ENCODE data around the gene SAE1.
A peak's percentile ranks its signal among the peaks of the same experiment; 100 is the strongest.
"Not testable (repeated sequence)": the region's sequence is repeated elsewhere in the genome, so short reads cannot be mapped to it uniquely, and the experiment has no call there.

The SAE1 gene

GRCh38 chr19:47240996-47241918 lies 110.6 kb downstream of the SAE1 start:
- peak; percentile 58 for DNase-seq (ENCODE audit: low spot score)

- no peak for DNase-seq (ENCODE audit: low spot score)
Observed at GRCh38 chr19:47241919-47242577, 111.4 kb downstream of the SAE1 start.

GRCh38 chr19:47243364-47243775 lies 112.7 kb downstream of the SAE1 start:
- no peak for DNase-seq (ENCODE audit: low spot score)

DNA sequence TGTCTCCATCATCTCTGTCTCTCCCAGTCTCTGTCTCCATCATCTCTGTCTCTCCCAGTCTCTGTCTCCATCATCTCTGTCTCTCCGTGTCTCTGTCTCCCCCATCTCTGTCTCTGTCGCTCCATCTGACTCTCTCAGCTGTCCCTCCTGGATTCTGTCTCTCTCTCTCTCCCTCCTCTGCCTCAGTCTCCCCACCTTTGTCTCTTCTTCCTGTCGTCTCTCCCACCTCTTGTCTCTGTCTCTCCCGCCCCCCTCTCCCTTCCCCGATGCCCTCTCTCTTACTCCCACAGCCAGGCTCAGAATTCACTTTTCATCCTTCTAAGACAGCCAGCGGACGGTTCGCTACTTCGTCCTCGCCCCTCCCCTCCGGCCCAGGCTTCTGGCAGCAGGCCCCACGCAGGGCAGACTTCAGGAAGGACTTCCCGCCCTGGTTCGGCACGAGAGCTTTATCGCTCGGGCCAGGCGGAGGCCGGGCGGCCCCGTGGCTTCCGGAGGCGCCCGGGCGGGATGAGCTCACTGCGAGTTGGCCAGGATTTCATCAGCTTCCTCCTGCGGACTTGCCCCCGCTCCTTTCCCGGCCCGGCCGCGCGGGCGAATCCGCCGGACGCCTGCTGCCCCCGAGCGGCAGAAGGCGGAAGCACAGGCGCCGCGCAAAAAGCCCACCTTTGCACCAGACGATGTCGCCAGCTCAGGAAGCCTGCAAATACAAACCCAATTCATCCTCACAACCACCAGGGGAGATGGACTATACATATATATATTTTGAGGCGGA lies 113.3 kb downstream of the SAE1 start:
- peak; percentile 92 for DNase-seq (ENCODE audit: low spot score)

GRCh38 chr19:47247308-47247990 lies 116.8 kb downstream of the SAE1 start:
- peak; percentile 76 for DNase-seq (ENCODE audit: low spot score)

DNA sequence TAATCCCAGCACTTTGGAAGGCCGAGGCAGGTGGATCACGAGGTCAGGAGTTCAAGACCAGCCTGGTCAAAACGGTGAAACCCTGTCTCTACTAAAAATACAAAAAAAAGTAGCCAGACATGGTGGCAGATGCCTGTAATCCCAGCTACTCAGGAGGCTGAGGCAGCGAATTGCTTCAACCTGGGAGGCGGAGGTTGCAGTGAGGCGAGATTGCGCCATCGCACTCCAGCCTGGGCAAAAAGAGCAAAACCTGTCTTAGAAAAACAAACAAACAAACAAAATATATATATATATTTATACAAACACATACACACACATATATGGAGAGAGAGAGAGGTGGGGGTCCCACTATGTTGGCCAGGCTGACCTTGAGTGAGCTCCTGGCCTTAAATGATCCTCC lies 122.4 kb downstream of the SAE1 start:
- not testable (repeated sequence) for DNase-seq (ENCODE audit: low spot score)

GRCh38 chr19:47253467-47253881 lies 122.8 kb downstream of the SAE1 start:
- DNase-seq (ENCODE audit: low spot score) = no peak

GRCh38 chr19:47253970-47254369 lies 123.3 kb downstream of the SAE1 start:
- no peak for DNase-seq (ENCODE audit: low spot score)

DNA sequence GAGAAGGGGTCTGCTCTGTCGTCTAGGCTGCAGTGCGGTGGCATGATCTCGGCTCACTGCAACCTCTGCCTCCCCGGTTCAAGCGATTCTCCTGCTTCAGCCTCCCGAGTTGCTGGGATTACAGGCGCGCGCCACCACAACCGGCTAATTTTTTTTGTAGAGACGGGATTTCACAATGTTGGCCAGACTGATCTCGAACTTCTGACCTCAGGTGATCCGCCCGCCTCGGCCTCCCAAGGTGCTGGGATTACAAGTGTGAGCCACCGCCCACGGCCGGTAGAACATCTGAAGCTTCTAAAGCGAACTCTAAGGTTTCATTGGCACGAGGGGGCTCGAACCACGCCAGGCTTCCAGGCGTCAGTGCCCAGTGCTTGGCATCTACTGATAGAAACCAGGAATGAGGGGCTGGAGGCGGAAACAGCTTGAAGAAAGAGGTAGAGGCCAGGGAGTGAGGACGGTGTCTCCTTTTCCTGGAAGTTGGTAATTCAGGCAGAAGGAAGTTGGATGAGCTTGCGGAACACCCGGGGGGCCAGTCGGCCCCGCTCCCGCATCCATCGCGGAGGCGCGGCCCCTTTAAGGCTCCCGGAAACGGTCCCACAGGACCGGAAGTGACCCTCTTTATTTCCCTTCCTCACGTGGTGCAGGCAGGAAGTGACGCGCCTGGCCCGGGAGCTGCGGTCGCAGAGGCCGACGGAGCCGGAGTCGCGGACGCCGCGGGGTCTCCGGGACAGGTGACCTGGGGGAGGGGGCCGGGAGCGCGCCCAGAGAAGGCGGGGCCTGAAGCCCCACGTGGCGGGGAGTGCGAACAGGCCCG lies 125.5 kb downstream of the SAE1 start, which contains the start of gene CCDC9:
Gene CCDC9, plus strand, starts transcription at position 647 of the 814 bp plus-strand sequence. CDS start 1,876 bp downstream, outside the sequence.
- DNase-seq (ENCODE audit: low spot score) = no peak

DNA sequence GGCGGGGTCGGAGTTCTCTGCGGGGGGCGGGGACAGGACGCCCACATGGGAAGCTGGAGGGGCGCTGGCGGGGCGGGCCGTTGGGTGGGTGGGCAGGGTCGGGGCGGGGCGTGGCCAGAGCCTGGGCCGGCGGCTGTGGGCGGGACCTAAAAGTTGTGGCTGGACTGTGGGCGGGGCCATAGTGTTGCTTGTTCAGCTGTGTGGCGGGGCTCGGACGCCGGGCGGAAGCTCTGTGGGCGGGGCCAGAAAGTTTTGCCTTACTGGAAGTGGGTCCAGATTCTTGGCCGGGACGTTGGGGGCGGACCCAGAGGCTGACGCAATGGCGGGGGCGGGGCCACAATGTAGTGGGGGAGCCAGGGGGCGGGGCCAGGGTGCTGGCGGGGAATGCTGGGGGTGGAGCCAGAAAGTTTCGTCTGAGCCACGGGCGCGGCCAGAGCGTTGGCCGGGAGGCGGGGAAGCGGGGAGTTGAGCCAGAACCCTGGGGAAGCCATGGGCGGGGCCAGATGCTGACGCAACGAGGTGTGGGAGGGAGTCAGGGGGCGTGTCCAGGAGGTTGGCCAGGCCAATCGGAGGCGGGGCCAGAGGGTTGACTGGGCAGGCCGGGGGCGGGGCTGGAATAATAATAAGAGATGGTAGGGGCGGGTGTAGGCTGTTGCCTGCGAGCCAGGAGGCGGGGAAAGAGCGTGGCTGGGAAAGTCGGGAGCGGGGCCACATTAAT lies 126.2 kb downstream of the SAE1 start:
- peak; percentile 96 for DNase-seq (ENCODE audit: low spot score)

DNA sequence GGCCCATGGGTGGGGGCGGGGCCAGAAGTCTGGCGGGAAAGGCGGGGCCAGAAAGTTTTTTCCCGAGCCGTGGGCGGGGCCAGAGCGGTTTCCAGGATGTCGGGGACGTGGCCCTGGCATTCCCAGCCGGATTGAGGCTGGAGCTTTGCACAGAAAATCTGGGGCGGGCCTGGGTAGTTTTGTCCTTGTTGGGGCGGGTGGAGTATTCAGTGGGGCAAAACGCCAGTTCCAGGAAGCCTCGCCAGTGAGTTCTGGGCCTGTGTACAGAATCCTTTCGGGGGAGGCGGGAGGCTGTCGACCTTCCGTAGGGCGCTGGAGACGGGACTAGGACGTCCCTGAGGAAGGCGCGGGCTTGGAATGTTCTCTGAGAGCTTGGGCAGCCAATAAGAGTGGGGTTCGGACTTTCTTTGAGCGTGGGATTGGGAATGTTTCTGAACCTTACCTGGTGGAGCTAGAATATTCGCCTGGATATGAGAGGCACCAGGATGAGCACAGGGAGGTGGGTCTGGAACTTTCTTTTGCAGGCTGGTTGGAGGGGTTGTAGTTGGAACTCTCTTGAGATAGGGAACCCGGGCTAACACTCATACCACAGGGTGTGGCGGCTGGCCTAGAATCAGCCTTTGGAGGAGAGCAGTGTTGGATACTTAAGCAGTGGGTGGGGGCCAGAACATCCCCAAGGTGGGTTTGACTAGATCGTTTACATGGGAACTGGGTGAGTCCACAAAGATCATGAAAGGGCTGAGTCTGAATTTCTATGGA lies 127.0 kb downstream of the SAE1 start:
- no peak for DNase-seq (ENCODE audit: low spot score)

DNA sequence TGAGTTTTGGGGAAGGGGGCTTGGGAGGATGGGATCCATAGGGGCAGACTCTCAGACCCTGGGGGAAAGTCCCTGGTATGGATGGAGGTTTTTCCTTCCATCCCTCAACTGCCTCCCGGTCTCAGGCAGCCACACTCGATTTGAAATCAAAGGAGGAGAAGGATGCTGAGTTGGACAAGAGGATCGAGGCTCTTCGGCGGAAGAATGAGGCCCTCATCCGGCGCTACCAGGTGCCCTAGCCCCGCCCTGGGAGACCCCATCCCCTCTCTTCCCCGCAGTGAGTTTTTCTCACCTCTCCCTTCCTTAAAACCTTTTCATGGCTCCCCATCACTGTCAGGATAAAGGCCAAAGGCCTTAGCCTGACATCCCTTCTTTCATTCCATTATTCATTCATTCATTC lies 127.8 kb downstream of the SAE1 start:
- no peak for DNase-seq (ENCODE audit: low spot score)

GRCh38 chr19:47258895-47259555 lies 128.4 kb downstream of the SAE1 start:
- no peak for DNase-seq (ENCODE audit: low spot score)
